CD4-positive, alpha-beta T cell treated with Interferon gamma for 1 hour (primary cell): ENCODE results near the gene CABP2.

ENCODE experiments used
- DNase-seq: peaks from one replicate; pipeline ENCODE4 v3.0.0-alpha.2; 2020

Gene CABP2

GRCh38 chr11:67506426-67507051 is 16.7 kb downstream of the CABP2 start:
- no peak for DNase-seq

GRCh38 chr11:67505605-67506396 is 17.4 kb downstream of the CABP2 start:
- peak; percentile 92 for DNase-seq

- peak; percentile 74 for DNase-seq
Measured at GRCh38 chr11:67504950-67505581, 18.2 kb downstream of the CABP2 start, which contains the start of gene PITPNM1. PITPNM1 (minus strand) TSS chr11:67505363; CDS start chr11:67504180, 1,183 bp downstream.

GRCh38 chr11:67504005-67504949 is 19.0 kb downstream of the CABP2 start:
- DNase-seq: peak; percentile 28

DNA sequence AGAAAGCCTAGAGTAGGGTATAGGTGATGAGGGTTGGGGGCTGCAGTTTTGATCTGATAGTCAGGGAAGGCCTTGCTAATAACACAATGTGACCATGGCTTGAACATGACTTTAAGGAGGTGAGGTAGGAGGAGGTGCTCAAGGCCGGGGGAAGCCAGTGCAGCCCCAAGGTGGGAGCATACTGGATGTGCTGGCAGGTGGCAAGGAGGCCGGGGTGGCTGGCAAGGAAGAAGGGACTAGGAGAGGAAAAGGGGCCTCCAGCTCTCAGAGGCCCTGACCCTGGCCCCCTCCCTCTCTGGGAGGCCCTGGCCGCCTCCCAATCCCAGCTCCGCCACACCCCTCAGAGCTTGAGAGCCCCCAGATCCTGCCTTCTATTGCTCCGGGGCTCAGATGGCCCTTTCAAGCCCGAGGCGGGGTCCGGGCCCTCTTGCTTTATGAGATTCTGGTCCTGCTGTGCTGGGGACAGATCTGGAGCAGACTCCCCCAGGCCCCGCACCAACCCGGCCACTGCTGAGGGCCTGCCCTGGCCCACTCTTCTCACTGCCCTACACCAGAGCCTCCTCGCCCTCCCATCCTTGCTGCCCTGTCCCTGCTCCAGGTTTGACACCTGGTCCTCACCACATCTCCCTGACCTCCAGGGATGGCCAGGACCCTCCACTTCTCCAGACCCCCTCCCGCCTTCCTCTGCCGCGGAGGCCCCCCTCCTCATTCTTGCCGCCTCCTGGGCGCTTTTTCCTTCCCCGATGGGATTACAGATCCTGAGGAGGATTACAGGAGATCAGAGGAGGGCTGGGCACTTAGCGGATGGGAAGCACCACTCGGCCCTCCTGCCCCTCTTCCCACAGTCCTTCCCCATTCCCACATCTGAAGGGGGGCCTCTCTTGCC is 19.9 kb downstream of the CABP2 start:
- DNase-seq: no peak

DNA sequence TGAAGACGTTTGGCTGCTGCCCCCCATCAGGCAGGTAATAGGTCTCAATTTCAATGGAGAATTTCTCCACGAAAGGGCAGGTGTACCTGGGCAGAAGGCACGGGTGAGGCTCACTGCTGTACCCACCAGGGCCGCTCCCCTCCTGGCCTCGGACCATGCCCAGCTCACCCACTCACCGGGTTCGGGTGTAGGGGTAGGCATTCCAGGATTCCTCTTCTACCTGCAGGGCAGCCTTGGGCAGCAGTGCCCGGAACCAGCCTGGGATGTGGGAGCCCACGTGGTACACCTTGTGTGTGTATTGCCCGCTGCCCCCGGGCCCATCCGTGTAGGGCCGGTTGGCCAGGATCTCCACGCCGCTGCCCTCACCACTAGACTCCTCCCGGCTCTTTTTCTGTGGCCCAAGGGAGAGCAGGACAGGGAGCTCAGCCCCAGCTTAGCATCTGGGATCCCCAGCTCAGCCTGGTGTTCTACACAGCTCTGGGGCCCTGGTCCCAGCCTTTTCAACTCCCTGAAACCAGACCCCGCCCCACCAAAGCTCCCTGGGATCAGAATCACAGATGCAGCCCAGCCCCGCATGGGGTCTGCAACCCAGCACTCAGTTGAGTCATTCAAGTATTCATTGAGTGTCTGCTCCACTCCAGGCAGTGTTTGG is 20.8 kb downstream of the CABP2 start:
- DNase-seq: no peak

DNA sequence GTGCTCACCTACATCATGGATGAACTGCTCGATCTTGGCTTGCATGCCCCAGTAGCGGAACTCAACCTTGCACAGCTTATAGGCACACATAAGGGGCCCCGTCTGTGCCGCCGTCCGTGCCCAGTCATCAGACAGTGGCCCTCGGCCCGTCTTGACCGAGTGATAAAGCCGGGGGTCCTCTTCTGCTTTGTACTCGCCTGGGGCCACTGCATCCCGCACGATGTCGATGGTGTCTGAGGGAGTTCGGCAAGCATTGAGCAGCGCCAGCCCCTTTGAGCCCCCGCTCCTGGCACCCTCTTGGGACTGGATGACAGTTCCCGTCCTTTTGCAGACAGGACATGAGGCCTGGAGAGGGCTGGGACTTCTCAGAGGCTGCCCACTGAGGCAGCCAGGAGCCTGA is 21.4 kb downstream of the CABP2 start:
- DNase-seq: no peak

- DNase-seq: no peak
Measured at GRCh38 chr11:67500831-67501715, 22.2 kb downstream of the CABP2 start.

- DNase-seq: no peak
Measured at GRCh38 chr11:67500484-67500821, 22.8 kb downstream of the CABP2 start.

DNA sequence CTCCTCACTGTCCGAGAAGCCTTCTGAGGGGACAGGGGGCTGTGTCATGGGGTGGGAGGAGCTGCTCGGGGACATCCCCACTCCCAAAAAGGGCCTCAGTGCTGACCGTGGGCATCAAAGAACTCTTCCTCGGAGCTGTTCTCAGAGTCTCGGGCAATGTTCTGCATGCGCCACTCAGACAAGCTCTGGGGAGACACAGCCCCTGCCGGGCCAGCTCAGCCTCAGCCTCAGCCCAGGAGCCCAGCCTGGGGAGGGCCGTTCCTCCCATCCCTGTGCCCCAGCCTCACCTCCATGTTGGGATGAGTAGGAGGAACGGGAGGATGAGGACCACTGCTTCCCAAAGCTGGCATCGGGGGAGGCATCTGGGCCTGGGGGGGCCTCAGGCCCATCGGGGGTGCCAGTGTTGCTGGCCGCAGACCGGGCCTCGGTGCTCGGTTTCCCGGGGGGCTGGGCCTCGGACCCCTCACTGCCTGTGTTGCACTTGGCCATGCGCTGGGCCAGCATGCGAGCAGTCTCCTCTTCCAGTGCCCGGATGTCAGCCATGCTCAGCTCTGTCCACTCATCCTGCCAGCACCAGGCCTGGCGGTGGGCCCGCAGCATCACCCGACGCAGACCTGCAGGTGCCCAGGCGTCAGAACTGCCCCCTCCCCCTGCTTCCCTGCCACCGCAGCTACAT is 23.3 kb downstream of the CABP2 start:
- DNase-seq: no peak

- DNase-seq: no peak
Measured at GRCh38 chr11:67498544-67498972, 24.7 kb downstream of the CABP2 start.

DNA sequence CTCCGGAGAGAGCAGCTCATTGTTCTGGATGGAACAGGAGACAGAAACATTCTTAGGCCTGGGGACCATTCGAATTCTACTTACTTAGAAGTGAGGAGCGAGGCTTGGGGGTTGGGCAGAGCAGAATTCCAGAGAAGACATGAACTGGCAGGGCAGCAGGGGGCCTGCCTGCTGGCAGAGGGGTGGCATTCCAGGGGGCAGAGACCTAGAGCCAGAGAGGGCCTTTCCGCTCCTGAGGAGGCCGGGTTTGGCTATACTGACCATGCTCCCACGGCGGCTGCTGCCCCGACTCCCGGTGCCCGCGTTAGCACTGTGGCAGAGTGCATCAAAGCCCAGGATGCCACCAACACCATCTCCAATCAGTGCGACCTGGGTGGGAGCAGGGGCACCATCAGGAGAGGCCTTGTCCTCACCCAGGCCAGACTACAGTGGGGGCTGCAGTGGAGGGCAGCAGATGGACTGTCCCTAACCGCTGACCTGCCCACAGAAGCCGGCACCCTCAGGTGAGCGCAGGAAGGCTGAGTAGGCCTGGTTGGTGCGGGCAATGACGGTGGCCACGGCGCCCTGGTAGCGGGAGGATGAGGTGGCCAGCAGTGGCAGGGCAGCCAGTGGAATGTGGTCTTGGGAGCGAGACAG is 25.5 kb downstream of the CABP2 start:
- DNase-seq: no peak

DNA sequence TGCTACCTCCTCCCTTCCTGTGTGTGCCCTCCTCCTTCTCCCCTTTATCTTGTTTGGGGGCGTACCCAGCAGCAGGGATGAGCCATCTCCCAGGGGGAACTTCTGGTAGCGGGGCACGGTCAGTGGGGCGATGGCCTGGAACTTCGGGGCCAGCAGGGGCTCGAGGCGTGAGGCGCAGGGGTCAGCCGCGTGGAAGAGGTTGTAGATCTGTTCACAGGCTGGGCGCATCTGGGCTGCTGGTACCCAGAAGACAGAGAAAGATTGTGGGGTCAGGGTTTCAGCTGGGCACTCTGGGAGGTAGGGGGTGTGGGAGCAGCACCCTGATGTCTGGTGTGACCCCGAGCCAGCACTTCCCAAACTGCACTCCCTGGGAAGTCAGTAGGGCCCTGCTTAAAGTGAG is 27.1 kb downstream of the CABP2 start:
- DNase-seq: no peak

DNA sequence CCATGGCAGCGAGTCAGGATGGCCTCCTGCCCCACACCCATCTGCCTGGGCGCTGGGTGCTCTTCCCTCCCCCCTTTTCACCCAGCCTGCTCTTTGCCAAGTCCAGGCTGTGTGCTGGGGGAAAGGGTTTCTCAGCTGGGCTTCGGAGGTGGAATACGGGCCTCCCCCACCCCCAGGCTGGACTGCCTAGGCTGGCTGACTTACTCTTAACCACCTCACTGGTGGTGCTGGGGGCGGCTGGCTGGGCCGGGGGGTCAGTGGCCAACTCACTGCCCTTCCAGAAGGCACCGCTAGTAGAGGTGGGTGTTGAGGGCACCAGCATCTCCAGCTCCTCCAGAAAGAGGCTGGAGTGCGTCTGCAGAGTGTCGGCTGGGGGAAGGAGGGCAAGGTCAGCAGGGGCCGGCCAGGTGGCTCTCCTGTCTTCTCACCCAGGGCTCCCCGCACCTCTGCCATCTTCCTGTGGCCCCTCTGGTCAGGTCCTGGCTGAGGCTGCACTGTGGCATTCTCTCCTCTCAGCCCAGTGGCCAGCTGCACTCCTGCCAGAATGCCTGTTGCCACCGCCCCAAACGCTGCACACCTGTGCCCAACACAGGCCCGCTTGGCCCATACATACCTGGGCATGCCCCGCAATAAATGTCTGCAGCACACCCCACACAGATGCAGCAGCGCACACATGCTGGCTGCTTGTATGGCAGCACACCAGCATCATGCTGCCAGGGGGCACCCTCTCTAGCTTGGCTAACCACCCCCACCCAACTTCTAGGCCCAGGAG is 27.8 kb downstream of the CABP2 start:
- no peak for DNase-seq

DNA sequence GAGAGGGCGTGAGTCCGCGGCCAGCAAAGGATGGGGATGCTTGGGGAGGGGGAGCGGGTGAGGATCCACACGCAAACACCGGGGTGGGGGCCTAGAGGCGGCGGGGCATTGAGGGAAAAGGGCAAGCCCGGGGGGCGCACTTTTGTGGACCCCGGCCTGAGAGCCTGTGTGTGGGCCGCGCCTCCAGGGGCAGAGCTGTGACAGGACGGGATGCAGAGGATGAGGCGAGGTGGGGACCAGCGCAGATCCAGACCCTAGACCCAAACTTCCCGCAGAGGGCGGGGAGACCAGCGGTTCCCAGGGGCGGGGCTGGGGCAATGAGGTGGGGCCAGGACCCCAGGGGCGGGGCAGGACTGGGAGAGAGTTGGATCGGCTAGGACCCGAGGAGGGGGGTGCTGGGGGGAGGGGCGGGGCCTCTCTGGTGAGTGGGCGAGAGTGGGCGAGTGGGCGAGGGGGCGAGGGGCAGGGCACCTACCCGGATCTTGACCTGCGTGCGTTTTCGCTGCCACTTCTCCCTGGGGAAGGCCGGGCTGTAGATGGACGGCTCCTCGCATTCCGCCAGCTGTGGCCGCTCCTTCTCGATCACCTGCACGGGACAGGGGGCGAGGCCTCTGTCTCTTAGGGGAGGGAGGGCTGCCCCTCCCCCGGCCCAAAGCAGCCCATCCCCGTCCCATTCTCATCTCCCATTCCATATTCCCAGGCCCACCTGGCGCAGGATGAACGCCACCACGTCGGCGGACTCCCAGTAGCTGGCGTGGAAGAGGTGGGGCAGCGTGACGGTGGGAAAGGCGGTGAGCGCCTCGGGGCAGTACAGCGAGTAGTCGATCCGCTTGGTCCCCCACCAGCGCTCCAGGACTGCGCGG is 28.6 kb downstream of the CABP2 start:
- no peak for DNase-seq

GRCh38 chr11:67493548-67494370 is 29.5 kb downstream of the CABP2 start:
- DNase-seq: no peak
